GM12878 (cell line): ENCODE results near the gene TSHZ3. TPM values are rescaled to one million over a fixed set of nuclear protein-coding genes. Genes with fewer than 3 reads are reported as not detected.

Source experiments
- ATAC-seq: fragments of 200-7000 bp; cut with Tn5 transposase; 3 replicates; pipeline ENCODE4 v1.9.1; 2020; ENCODE audit warnings: mild to moderate bottlenecking, moderate library complexity
- BruUV-seq: library from RNA; stranded (reverse); fragments of 400-500 nt; replicated peaks from 2 replicates; lab custom pipeline; 2021; lab: Mats Ljungman, UMichigan
- CTCF ChIA-PET: fragments of 300-600 bp; sonication (Branson Sonifier 250); formaldehyde crosslinking; extraction: SDS; loops from one replicate; lab custom pipeline; 2021; ENCODE audit warnings: inconsistent platforms; lab: Yijun Ruan, JAX
- POLR2A ChIA-PET: fragments of 350-600 bp; formaldehyde crosslinking; extraction: SDS; loops from one replicate; lab custom pipeline; 2021; ENCODE audit warnings: inconsistent platforms; lab: Charles Lee
- RAD21 ChIA-PET: fragments of 300-600 bp; sonication (Branson Sonifier 250); formaldehyde crosslinking; loops from one replicate; lab custom pipeline; 2023; ENCODE audit warnings: antibody characterized with exemption; ENCODE audit not compliant: unreplicated experiment; lab: Charles Lee
- SMC1A ChIA-PET: fragments of 300-600 bp; sonication (Branson Sonifier 250); formaldehyde crosslinking; loops from one replicate; lab custom pipeline; 2023; ENCODE audit not compliant: unreplicated experiment, uncharacterized antibody; lab: Charles Lee
- DNase-seq: peaks from one replicate; pipeline ENCODE4 v3.0.0-alpha.2; 2011; ENCODE audit warnings: low read depth, low spot score
- FAIRE-seq: peaks from 3 replicates; lab custom pipeline; 2011; peaks lifted over from hg19 to GRCh38; lab: Jason Lieb, UNC
- H2AFZ ChIP-seq: 2 replicates; pipeline ENCODE4 v1.6.0; 2011; ENCODE audit warnings: low read depth, low read length, control low read depth; ENCODE audit not compliant: control insufficient read depth
- H3K27ac ChIP-seq: 2 replicates; pipeline ENCODE4 v1.5.1; 2011; ENCODE audit warnings: control low read depth; ENCODE audit not compliant: control insufficient read depth, insufficient read depth
- H3K27me3 ChIP-seq, 2 experiments: replicated peaks in 1 of 2; 2 replicates each; pipeline versions ENCODE4 v1.6.0 to v1.6.1; 2011; ENCODE audit warnings: low read length in 1 of 2; ENCODE audit not compliant: control insufficient read depth in 2 of 2, insufficient read depth in 2 of 2
- H3K36me3 ChIP-seq, 2 experiments: 2 replicates each; pipeline ENCODE4 v1.5.1; 2011; ENCODE audit warnings: low read length in 1 of 2; ENCODE audit not compliant: control insufficient read depth in 2 of 2, insufficient read depth in 2 of 2
- H3K4me1 ChIP-seq: 2 replicates; pipeline ENCODE4 v1.6.1; 2011; ENCODE audit warnings: mild to moderate bottlenecking, low read length, moderate library complexity, mixed read lengths; ENCODE audit not compliant: control insufficient read depth, insufficient read depth
- H3K4me2 ChIP-seq: 2 replicates; pipeline ENCODE4 v1.6.0; 2011; ENCODE audit warnings: control low read depth; ENCODE audit not compliant: control insufficient read depth, insufficient read depth
- H3K4me3 ChIP-seq: fragments of 200-600 bp; sonication (generic); 2 replicates; pipeline ENCODE4 v1.5.1; 2016
- H3K79me2 ChIP-seq: 2 replicates; pipeline ENCODE4 v1.6.0; 2011; ENCODE audit warnings: low read length; ENCODE audit not compliant: control insufficient read depth, insufficient read depth
- H3K9ac ChIP-seq: 2 replicates; pipeline ENCODE4 v1.8.0; 2011; ENCODE audit warnings: low read length, control low read depth, mixed read lengths; ENCODE audit not compliant: control insufficient read depth, insufficient read depth
- H3K9me3 ChIP-seq: replicated peaks from 3 replicates; pipeline ENCODE4 v1.5.1; 2011; ENCODE audit warnings: mild to moderate bottlenecking, low read length; ENCODE audit not compliant: control insufficient read depth, insufficient read depth
- H4K20me1 ChIP-seq: 2 replicates; pipeline ENCODE4 v1.6.0; 2011; ENCODE audit not compliant: control insufficient read depth, insufficient read depth
- CBFB ChIP-seq: IDR thresholded peaks from 2 replicates; pipeline ENCODE4 v1.6.1; 2016; ENCODE audit warnings: antibody characterized with exemption, low read depth
- EGR1 ChIP-seq, 2 experiments: IDR thresholded peaks; 1 replicate in 1 of 2; 2 replicates in 1 of 2; pipeline ENCODE4 v1.6.1; 2011 to 2012; ENCODE audit warnings: low read depth in 2 of 2, low read length in 2 of 2, borderline replicate concordance in 1 of 2, mild to moderate bottlenecking in 1 of 2, moderate library complexity in 1 of 2
- ESRRA ChIP-seq: IDR thresholded peaks from 2 replicates; pipeline ENCODE4 v1.6.1; 2012; ENCODE audit warnings: mild to moderate bottlenecking, low read length, improper control_type of control experiment
- ETV6 ChIP-seq, 2 experiments: fragments of 450-650 bp in 1 of 2; IDR thresholded peaks in 1 of 2; conservative IDR thresholded peaks in 1 of 2; 2 replicates each; pipeline ENCODE4 v1.6.1; 2014; ENCODE audit warnings: antibody characterized with exemption in 1 of 2, borderline replicate concordance in 1 of 2, low read depth in 1 of 2, mild to moderate bottlenecking in 1 of 2, moderate library complexity in 1 of 2
- HDGF ChIP-seq: fragments of 450-650 bp; IDR thresholded peaks from 2 replicates; pipeline ENCODE4 v1.6.1; 2016; ENCODE audit warnings: antibody characterized with exemption
- KAT2A ChIP-seq: conservative IDR thresholded peaks from 2 replicates; pipeline ENCODE4 v1.6.1; 2011; ENCODE audit warnings: low read depth, low read length; ENCODE audit not compliant: control insufficient read depth
- MTA2 ChIP-seq: fragments of 450-650 bp; IDR thresholded peaks from 2 replicates; pipeline ENCODE4 v1.6.1; 2016; ENCODE audit warnings: low read depth, mild to moderate bottlenecking, moderate library complexity
- NBN ChIP-seq: fragments of 450-650 bp; IDR thresholded peaks from 2 replicates; pipeline ENCODE4 v1.6.1; 2016
- NR2C1 ChIP-seq: fragments of 450-650 bp; IDR thresholded peaks from 2 replicates; pipeline ENCODE4 v1.6.1; 2017; ENCODE audit warnings: antibody characterized with exemption, mild to moderate bottlenecking, moderate library complexity
- RAD21 ChIP-seq: IDR thresholded peaks from 2 replicates; pipeline ENCODE4 v1.6.1; 2011; ENCODE audit warnings: mild to moderate bottlenecking, low read depth, low read length, moderate library complexity; ENCODE audit not compliant: insufficient read depth
- ZNF217 ChIP-seq: fragments of 450-650 bp; IDR thresholded peaks from 2 replicates; pipeline ENCODE4 v1.6.1; 2017; ENCODE audit warnings: antibody characterized with exemption, mild to moderate bottlenecking
- ZNF274 ChIP-seq: IDR thresholded peaks from one replicate; pipeline ENCODE4 v1.8.0; 2011; ENCODE audit not compliant: insufficient read length, insufficient read depth
- WGBS: methylation state at CpG from one replicate; pipeline ENCODE4 v1.1.6; 2016; ENCODE audit warnings: low lambda C conversion rate; ENCODE audit not compliant: insufficient replicate concordance, insufficient coverage; ENCODE audit errors: missing lambda C conversion rate; 5-methylcytosine and 5-hydroxymethylcytosine counted together
- in situ Hi-C: fragments of 300-500 bp; cut with MboI; formaldehyde crosslinking; loops from 9 replicates; pipeline ENCODE4 v1.14.3; 2018; ENCODE audit warnings: mixed read lengths
- intact Hi-C: fragments of 100-400 bp; cut with micrococcal nuclease; formaldehyde crosslinking; loops from one replicate; pipeline ENCODE4 v1.14.2; 2022; ENCODE audit not compliant: unreplicated experiment
- polyA plus RNA-seq, 11 experiments: library from polyadenylated mRNA; depleted of rRNA in 4 of 11; unstranded in 6 of 11; stranded (reverse) in 5 of 11; fragments of >200 nt; fragmentation: Nextera tagmentation in 4 of 11; fragmentation: Illumina TruSeq in 1 of 11; extraction: Ambion mirVana in 4 of 11; extraction: Trizol in 1 of 11; gene quantifications; 1 replicate in 1 of 11; 2 replicates in 10 of 11; pipeline versions ENCODE4 v1.2.1 to v1.2.3, GENCODE V29; 2011 to 2016; ENCODE audit warnings: inconsistent platforms in 2 of 11, missing spikeins in 2 of 11, low read depth in 1 of 11
- total RNA-seq, 4 experiments: library from RNA; depleted of rRNA in 3 of 4; stranded (reverse); fragments of >200 nt in 3 of 4; fragmentation: Illumina TruSeq in 1 of 4; extraction: Trizol in 1 of 4; gene quantifications; 2 replicates each; pipeline versions ENCODE4 v1.2.1 to v1.2.3, GENCODE V29; 2013 to 2021
- TF ChIP-seq, protein P1 (sequence below): fragments of 450-650 bp; IDR thresholded peaks from 2 replicates; pipeline ENCODE4 v1.6.1; 2016; ENCODE audit warnings: mild to moderate bottlenecking
- TF ChIP-seq, protein P2 (sequence below): fragments of 450-650 bp; formaldehyde crosslinking; IDR thresholded peaks from 2 replicates; pipeline ENCODE4 v1.5.0; 2022; ENCODE audit warnings: mild to moderate bottlenecking, missing genetic modification characterization
- TF ChIP-seq, protein P3 (sequence below): fragments of 450-650 bp; IDR thresholded peaks from 2 replicates; pipeline ENCODE4 v1.6.1; 2016; ENCODE audit warnings: mild to moderate bottlenecking

TSHZ3 gene
- total and polyA plus RNA-seq, 10 of the 15 experiments (the other 5 are each of a cell fraction or from before 2014, with no cell fraction given), result 0.23 TPM; not detected in 9

DNA sequence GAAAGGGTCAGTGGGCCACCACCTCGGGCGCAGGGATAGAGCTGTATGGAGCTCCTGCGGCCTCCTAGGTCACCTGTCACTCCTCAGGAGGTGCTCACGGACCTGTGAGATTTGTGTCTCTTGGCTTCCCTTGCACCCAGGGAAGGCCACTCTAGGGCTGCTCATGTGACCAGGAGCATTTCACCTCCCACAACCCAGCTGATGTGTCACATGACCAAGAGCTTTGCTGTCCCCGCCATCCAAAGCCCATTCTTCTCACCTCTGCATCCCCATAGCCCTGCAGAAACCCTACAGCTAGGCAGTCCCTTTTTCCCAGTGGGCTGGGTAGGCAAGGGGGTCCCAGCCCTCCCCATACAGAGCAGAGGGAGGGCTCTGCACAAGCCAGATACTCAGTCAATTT is 51.2 kb downstream of the TSHZ3 start:
- Histone ChIP-seq H3K36me3 (no peaks in the 10 kb centered on the region), H3K27me3 (no peaks in the 10 kb centered on the region), H3K9me3 (no peaks in the 10 kb centered on the region; the same call in 2 of the 3 replicates), H4K20me1 (no peaks in the 10 kb centered on the region)
- 9% methylated on average over 5 of the region's 5 CpGs for WGBS
- intact Hi-C loops, result no loop called here
- ATAC-seq, result no peak
- TF ChIP-seq NR2C1 (no peak), ETV6 (conservative IDR thresholded peaks at IDR 0.05 in 1 of 2, IDR thresholded peaks at IDR 0.05 in 1 of 2; ENCODE audit: borderline replicate concordance in 1 of 2, low read depth in 1 of 2) (no peak), EGR1 (IDR thresholded peaks at IDR 0.05; ENCODE audit: borderline replicate concordance in 1 of 2, low read depth in 2 of 2, low read length in 2 of 2) (no peak), NBN (no peak), HDGF (no peak), ZNF217 (no peak), KAT2A (no peak), CBFB (no peak), ZNF274 (no peak), ESRRA (no peak), MTA2 (no peak), RAD21 (no peak)
- TF ChIP-seq, protein P1, sequence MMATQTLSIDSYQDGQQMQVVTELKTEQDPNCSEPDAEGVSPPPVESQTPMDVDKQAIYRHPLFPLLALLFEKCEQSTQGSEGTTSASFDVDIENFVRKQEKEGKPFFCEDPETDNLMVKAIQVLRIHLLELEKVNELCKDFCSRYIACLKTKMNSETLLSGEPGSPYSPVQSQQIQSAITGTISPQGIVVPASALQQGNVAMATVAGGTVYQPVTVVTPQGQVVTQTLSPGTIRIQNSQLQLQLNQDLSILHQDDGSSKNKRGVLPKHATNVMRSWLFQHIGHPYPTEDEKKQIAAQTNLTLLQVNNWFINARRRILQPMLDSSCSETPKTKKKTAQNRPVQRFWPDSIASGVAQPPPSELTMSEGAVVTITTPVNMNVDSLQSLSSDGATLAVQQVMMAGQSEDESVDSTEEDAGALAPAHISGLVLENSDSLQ, result no peak
- TF ChIP-seq, protein P2, sequence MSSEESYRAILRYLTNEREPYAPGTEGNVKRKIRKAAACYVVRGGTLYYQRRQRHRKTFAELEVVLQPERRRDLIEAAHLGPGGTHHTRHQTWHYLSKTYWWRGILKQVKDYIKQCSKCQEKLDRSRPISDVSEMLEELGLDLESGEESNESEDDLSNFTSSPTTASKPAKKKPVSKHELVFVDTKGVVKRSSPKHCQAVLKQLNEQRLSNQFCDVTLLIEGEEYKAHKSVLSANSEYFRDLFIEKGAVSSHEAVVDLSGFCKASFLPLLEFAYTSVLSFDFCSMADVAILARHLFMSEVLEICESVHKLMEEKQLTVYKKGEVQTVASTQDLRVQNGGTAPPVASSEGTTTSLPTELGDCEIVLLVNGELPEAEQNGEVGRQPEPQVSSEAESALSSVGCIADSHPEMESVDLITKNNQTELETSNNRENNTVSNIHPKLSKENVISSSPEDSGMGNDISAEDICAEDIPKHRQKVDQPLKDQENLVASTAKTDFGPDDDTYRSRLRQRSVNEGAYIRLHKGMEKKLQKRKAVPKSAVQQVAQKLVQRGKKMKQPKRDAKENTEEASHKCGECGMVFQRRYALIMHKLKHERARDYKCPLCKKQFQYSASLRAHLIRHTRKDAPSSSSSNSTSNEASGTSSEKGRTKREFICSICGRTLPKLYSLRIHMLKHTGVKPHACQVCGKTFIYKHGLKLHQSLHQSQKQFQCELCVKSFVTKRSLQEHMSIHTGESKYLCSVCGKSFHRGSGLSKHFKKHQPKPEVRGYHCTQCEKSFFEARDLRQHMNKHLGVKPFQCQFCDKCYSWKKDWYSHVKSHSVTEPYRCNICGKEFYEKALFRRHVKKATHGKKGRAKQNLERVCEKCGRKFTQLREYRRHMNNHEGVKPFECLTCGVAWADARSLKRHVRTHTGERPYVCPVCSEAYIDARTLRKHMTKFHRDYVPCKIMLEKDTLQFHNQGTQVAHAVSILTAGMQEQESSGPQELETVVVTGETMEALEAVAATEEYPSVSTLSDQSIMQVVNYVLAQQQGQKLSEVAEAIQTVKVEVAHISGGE (CRISPR knock-in tag), result no peak
- TF ChIP-seq, protein P3, sequence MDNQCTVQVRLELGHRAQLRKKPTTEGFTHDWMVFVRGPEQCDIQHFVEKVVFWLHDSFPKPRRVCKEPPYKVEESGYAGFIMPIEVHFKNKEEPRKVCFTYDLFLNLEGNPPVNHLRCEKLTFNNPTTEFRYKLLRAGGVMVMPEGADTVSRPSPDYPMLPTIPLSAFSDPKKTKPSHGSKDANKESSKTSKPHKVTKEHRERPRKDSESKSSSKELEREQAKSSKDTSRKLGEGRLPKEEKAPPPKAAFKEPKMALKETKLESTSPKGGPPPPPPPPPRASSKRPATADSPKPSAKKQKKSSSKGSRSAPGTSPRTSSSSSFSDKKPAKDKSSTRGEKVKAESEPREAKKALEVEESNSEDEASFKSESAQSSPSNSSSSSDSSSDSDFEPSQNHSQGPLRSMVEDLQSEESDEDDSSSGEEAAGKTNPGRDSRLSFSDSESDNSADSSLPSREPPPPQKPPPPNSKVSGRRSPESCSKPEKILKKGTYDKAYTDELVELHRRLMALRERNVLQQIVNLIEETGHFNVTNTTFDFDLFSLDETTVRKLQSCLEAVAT, result no peak
- TF ChIP-seq, all 136 proteins: peak for 0
- Histone ChIP-seq H3K79me2 (no peaks in the 10 kb centered on the region), H3K9ac (no peak overlapping the region), H2AFZ (no peak overlapping the region), H3K4me3 (no peak overlapping the region), H3K27ac (no peak overlapping the region), H3K4me2 (no peak overlapping the region), H3K4me1 (no peaks in the 10 kb centered on the region)
- BruUV-seq, result no TSS peak
- DNase-seq, result no peak
- no peak for FAIRE-seq
- ChIA-PET RAD21 (no interaction called here), CTCF (no interaction called here), SMC1A (no interaction called here), POLR2A (no interaction called here)
- in situ Hi-C loops, result no loop called here
